ENCODE data around the gene FOXO1. TPM values are rescaled to one million over a fixed set of nuclear protein-coding genes. Genes with fewer than 3 reads are reported as not detected.

The FOXO1 gene
- total and polyA plus RNA-seq, 2 of the 13 experiments (the other 11 are each of a cell fraction or from before 2014, with no cell fraction given): 8.1 to 13.1 TPM

- Histone ChIP-seq H4K20me1 (ENCODE audit: insufficient read depth, low read length) (no peaks in the 10 kb centered on the region), H3K9ac (ENCODE audit: insufficient read depth, low read depth, low read length) (no peak overlapping the region), H2AFZ (ENCODE audit: low read length) (no peak overlapping the region), H3K4me3 (replicated peaks in 1 of 3; ENCODE audit: insufficient read depth in 1 of 3, low read depth in 2 of 3, low read length in 3 of 3) (no peak overlapping the region), H3K27me3 (ENCODE audit: control insufficient read depth in 1 of 2, insufficient read depth in 2 of 2, low read length in 2 of 2) (no peaks in the 10 kb centered on the region), H3K36me3 (replicated peaks in 1 of 2; ENCODE audit: control insufficient read depth in 1 of 2, insufficient read depth in 2 of 2, low read length in 2 of 2) (no peaks in the 10 kb centered on the region), H3K27ac (ENCODE audit: extremely low read length, insufficient read depth, low read length) (no peak overlapping the region), H3K4me1 (ENCODE audit: insufficient read depth, low read length) (peaks cover 52% of the 10 kb centered on the region), H3K79me2 (ENCODE audit: insufficient read depth, low read length) (no peaks in the 10 kb centered on the region), H3K4me2 (ENCODE audit: low read depth, low read length) (peak overlapping the region; percentile 21; the same call in 1 of the 2 replicates), H3K9me3 (ENCODE audit: low read length) (no peaks in the 10 kb centered on the region)
- WGBS (ENCODE audit: low lambda C conversion rate): 7% methylated on average over 1 of the region's 1 CpG
- TF ChIP-seq SIX1 (CRISPR knock-in tag; IDR thresholded peaks at IDR 0.05; ENCODE audit: borderline replicate concordance) (peak; percentile 94), CREBL2 (CRISPR knock-in tag; IDR thresholded peaks at IDR 0.05; ENCODE audit: borderline replicate concordance) (no peak), RNF219 (CRISPR knock-in tag; IDR thresholded peaks at IDR 0.05) (no peak), FOXA1 (IDR thresholded peaks at IDR 0.05) (no peak), FOXA1 (CRISPR knock-in tag; IDR thresholded peaks at IDR 0.05) (0 out of 2 replicates have a peak, but pooled peaks have one; percentile 20), MZF1 (CRISPR knock-in tag; IDR thresholded peaks at IDR 0.05; ENCODE audit: borderline replicate concordance) (no peak), FOSL2 (CRISPR knock-in tag; IDR thresholded peaks at IDR 0.05) (peak; percentile 63), ZBTB3 (CRISPR knock-in tag; IDR thresholded peaks at IDR 0.05; ENCODE audit: borderline replicate concordance, low read depth) (no peak), ZMAT3 (CRISPR knock-in tag; conservative IDR thresholded peaks at IDR 0.05) (no peak), SAP130 (CRISPR knock-in tag; IDR thresholded peaks at IDR 0.05; ENCODE audit: low read depth) (peak; percentile 19; the same call in 1 of the 2 replicates), CHD4 (IDR thresholded peaks at IDR 0.05; ENCODE audit: borderline replicate concordance, low read length) (no peak), ARID3A (IDR thresholded peaks at IDR 0.05; ENCODE audit: low read depth, low read length) (0 out of 2 replicates have a peak, but pooled peaks have one; percentile 48), TMF1 (CRISPR knock-in tag; IDR thresholded peaks at IDR 0.05; ENCODE audit: low read depth) (no peak), ZNF549 (CRISPR knock-in tag; IDR thresholded peaks at IDR 0.05) (no peak), SOX13 (IDR thresholded peaks at IDR 0.05) (no peak), SOX13 (CRISPR knock-in tag; conservative IDR thresholded peaks at IDR 0.05 in 1 of 2, IDR thresholded peaks at IDR 0.05 in 1 of 2) (peak in 1 of 2 experiments; percentile 23; a peak in 1 of 4 replicates), PHF21A (CRISPR knock-in tag; IDR thresholded peaks at IDR 0.05) (no peak), HOXA7 (CRISPR knock-in tag; IDR thresholded peaks at IDR 0.05) (no peak), CBX1 (IDR thresholded peaks at IDR 0.05; ENCODE audit: low read depth) (no peak), ZKSCAN1 (IDR thresholded peaks at IDR 0.05; ENCODE audit: low read length) (no peak), ZNF326 (CRISPR knock-in tag; IDR thresholded peaks at IDR 0.05; ENCODE audit: borderline replicate concordance) (no peak), SIX4 (CRISPR knock-in tag; IDR thresholded peaks at IDR 0.05) (peak; percentile 50; the same call in 1 of the 2 replicates)
- DNase-seq (ENCODE audit: low spot score) (peak; percentile 73), FAIRE-seq (no peak), ATAC-seq (peak; percentile 71)
- ChIA-PET CTCF (ENCODE audit: low intra/inter-chr PET ratio, low total read pairs) (no interaction called here), POLR2A (no interaction called here)
- in situ Hi-C loops (cut with HindIII; ENCODE audit: extremely low pct_ligation_motif_present, low pct_unique_long_range_greater_than_20kb): no loop called here
- no TSS peak for BruUV-seq (replicated peaks)
- intact Hi-C loops (cut with micrococcal nuclease; ENCODE audit: unreplicated experiment): no loop called here
Observed at GRCh38 chr13:40671956-40672764, 5.7 kb upstream of the FOXO1 start.
